GM04504 (cell line): ENCODE results near the gene OR4C13.
A peak's percentile ranks its signal among the peaks of the same experiment; 100 is the strongest.
"Not testable (repeated sequence)": the region's sequence is repeated elsewhere in the genome, so short reads cannot be mapped to it uniquely, and the experiment has no call there.

Experiments
- DNase-seq: peaks from one replicate; pipeline ENCODE4 v3.0.0-alpha.2; 2012; ENCODE audit warnings: low read depth

Gene OR4C13

DNA sequence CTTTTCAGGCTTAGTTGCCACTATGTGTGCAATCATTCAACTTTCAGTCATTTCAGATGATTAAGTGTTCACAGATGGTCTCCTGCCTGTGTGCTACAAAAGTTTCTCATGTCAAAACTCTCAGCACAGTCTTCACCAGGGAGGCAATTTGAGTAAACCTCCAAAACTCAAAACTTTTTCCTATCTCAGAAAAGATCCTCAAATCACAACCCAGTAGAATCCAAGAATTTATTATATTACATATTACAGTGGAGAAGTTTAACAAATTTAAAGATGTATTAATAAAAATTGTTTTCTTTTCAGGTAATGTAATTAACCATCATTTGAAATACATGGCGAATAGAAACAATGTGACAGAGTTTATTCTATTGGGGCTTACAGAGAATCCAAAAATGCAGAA, at the start of gene OR4C13:
TSS of gene OR4C13 (plus strand) at position 301 of the 400 bp plus-strand sequence. CDS start at position 333, 32 bp downstream.
- no peak for DNase-seq

GRCh38 chr11:49911516-49911915, 40.7 kb upstream of the OR4C13 start:
- DNase-seq = not testable (repeated sequence)

DNA sequence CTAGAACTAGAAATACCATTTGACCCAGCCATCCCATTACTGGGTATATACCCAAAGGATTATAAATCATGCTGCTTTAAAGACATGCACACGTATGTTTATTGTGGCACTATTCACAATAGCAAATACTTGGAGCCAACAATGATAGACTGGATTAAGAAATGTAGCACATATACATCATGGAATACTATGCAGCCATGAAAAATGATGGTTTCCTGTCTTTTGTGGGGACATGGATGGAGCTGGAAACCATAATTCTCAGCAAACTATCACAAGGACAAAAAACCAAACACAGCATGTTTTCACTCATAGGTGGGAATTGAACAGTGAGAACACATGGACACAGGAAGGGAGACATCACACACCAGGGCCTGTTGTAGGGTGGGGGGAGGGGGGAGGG, 3.5 kb upstream of the OR4C13 start:
- DNase-seq = not testable (repeated sequence)

GRCh38 chr11:49973439-49973838, 21.2 kb downstream of the OR4C13 start:
- DNase-seq = not testable (repeated sequence)

GRCh38 chr11:49982435-49982834, 30.2 kb downstream of the OR4C13 start, which contains the start of gene OR4C12:
TSS of gene OR4C12 (minus strand) at chr11:49982535. CDS start at chr11:49982501, 34 bp downstream.
- DNase-seq = not testable (repeated sequence)

DNA sequence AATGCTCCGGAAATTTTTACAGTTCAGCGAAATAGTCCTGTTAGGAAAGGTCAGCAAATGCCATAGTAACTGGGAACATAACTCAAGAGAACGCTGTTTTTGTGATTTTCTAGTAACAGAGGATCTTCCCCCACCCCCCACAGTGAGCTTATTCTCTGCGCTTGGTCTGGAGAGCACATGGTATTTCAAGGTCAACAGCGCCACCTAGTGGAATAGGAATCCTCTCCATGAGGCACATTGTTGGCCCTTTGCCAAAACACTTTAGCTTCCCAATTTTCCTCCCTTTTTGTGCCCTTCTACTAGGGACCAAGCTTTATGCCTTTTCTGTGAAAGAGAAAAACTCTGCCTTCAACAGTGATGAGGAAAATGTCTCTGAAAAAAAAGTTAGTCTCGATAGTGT, 43.4 kb downstream of the OR4C13 start:
- DNase-seq = peak; percentile 12
